Measurements from ENCODE around the gene SH2D2A.

GRCh38 chr1:156813750-156814570, 2.7 kb downstream of the SH2D2A start:
- TF ChIP-seq CTCF (IDR thresholded peaks at IDR 0.05; ENCODE audit: poor library complexity, severe bottlenecking) (peak; percentile 71), POLR2AphosphoS5 (IDR thresholded peaks at IDR 0.05) (no peak), EP300 (conservative IDR thresholded peaks at IDR 0.05; ENCODE audit: poor library complexity, severe bottlenecking) (no peak), EZH2 (IDR thresholded peaks at IDR 0.05; ENCODE audit: borderline replicate concordance, insufficient read depth, low read length, poor library complexity, severe bottlenecking) (no peak), REST (IDR thresholded peaks at IDR 0.05; ENCODE audit: borderline replicate concordance) (no peak), RAD21 (conservative IDR thresholded peaks at IDR 0.05) (peak; percentile 32)
